ENCODE measurements around the gene DTNB.
"Not testable (repeated sequence)": the region's sequence is repeated elsewhere in the genome, so short reads cannot be mapped to it uniquely, and the experiment has no call there.

The DTNB gene

GRCh38 chr2:25673300-25674076 is at the start of gene DTNB:
DTNB (minus strand) TSS chr2:25673577; CDS start chr2:25652660, 20,917 bp downstream.
- DNase-seq = peak; percentile 90

GRCh38 chr2:25722224-25722623 is 48.8 kb upstream of the DTNB start:
- DNase-seq = no peak

GRCh38 chr2:25720575-25720974 is 47.2 kb upstream of the DTNB start:
- DNase-seq = no peak

- DNase-seq = no peak
Measured at GRCh38 chr2:25714740-25715139, 41.4 kb upstream of the DTNB start.

- no peak for DNase-seq
Measured at GRCh38 chr2:25712455-25712854, 39.1 kb upstream of the DTNB start.

GRCh38 chr2:25711675-25712354 is 38.4 kb upstream of the DTNB start:
- no peak for DNase-seq

GRCh38 chr2:25710750-25711149 is 37.4 kb upstream of the DTNB start:
- no peak for DNase-seq

GRCh38 chr2:25709349-25709748 is 36.0 kb upstream of the DTNB start:
- no peak for DNase-seq

GRCh38 chr2:25707927-25708590 is 34.7 kb upstream of the DTNB start:
- DNase-seq = no peak

- DNase-seq = not testable (repeated sequence)
Measured at GRCh38 chr2:25705575-25705974, 32.2 kb upstream of the DTNB start.

GRCh38 chr2:25701801-25702200 is 28.4 kb upstream of the DTNB start:
- no peak for DNase-seq

GRCh38 chr2:25700221-25700660 is 26.9 kb upstream of the DTNB start:
- no peak for DNase-seq

- no peak for DNase-seq
Measured at GRCh38 chr2:25699216-25699615, 25.8 kb upstream of the DTNB start.

- no peak for DNase-seq
Measured at GRCh38 chr2:25698752-25699151, 25.4 kb upstream of the DTNB start.

GRCh38 chr2:25697559-25698341 is 24.4 kb upstream of the DTNB start:
- no peak for DNase-seq

- no peak for DNase-seq
Measured at GRCh38 chr2:25692737-25693445, 19.5 kb upstream of the DTNB start.

- no peak for DNase-seq
Measured at GRCh38 chr2:25692143-25692542, 18.8 kb upstream of the DTNB start.

GRCh38 chr2:25690058-25690457 is 16.7 kb upstream of the DTNB start:
- DNase-seq = no peak

- no peak for DNase-seq
Measured at GRCh38 chr2:25688236-25688635, 14.9 kb upstream of the DTNB start.

GRCh38 chr2:25685741-25686140 is 12.4 kb upstream of the DTNB start:
- DNase-seq = no peak

GRCh38 chr2:25684577-25685473 is 11.4 kb upstream of the DTNB start:
- DNase-seq = no peak
